Central memory CD8-positive, alpha-beta T cell (primary cell): ENCODE results near the gene SRC.
A peak's percentile ranks its signal among the peaks of the same experiment; 100 is the strongest.

Experiments
- ATAC-seq: fragments of 150-1000 bp; cut with Tn5 transposase; replicated peaks from 2 replicates; pipeline ENCODE4 v1.10.0; 2022; ENCODE audit warnings: mild to moderate bottlenecking, moderate FRiP score, moderate number of reproducible peaks; ENCODE audit not compliant: poor library complexity, severe bottlenecking; ENCODE audit errors: extremely low read depth
- DNase-seq, 2 donors: peaks; one replicate each; pipeline ENCODE4 v3.0.0; 2021; ENCODE audit warnings: low spot score in 2 of 2
- H3K27ac Mint-ChIP-seq: one replicate; pipeline ENCODE4 v1.8.0; 2022; ENCODE audit warnings: low read depth, mild to moderate bottlenecking, moderate library complexity, mixed read lengths
- H3K27me3 Mint-ChIP-seq: one replicate; pipeline ENCODE4 v1.8.0; 2022; ENCODE audit warnings: mixed read lengths
- H3K36me3 Mint-ChIP-seq: one replicate; pipeline ENCODE4 v1.8.0; 2022; ENCODE audit warnings: mild to moderate bottlenecking, moderate library complexity, mixed read lengths; ENCODE audit not compliant: insufficient read depth
- H3K4me1 Mint-ChIP-seq: one replicate; pipeline ENCODE4 v1.8.0; 2022; ENCODE audit warnings: mixed read lengths
- H3K4me3 Mint-ChIP-seq: one replicate; pipeline ENCODE4 v1.8.0; 2022; ENCODE audit warnings: mild to moderate bottlenecking, moderate library complexity, mixed read lengths
- H3K9me3 Mint-ChIP-seq: one replicate; pipeline ENCODE4 v1.8.0; 2022; ENCODE audit warnings: mixed read lengths

SRC gene

GRCh38 chr20:37359836-37360235 is 13.9 kb downstream of the SRC start:
- DNase-seq: no peak
- no peaks in the 10 kb centered on the region for H3K9me3 Mint-ChIP-seq

GRCh38 chr20:37360391-37361115 is 14.6 kb downstream of the SRC start:
- Mint-ChIP-seq H3K9me3 (no peaks in the 10 kb centered on the region), H3K4me3 (no peak overlapping the region), H3K36me3 (peaks cover 2% of the 10 kb centered on the region), H3K27ac (no peak overlapping the region), H3K27me3 (no peaks in the 10 kb centered on the region), H3K4me1 (peaks cover 20% of the 10 kb centered on the region)
- DNase-seq (no peak), ATAC-seq (no peak)

More at GRCh38 chr20:37359836-37360235, 13.9 kb downstream of the SRC start:
- ATAC-seq: no peak
- H3K27me3 Mint-ChIP-seq: no peaks in the 10 kb centered on the region
- no peak overlapping the region for H3K4me3 Mint-ChIP-seq
- no peak overlapping the region for H3K27ac Mint-ChIP-seq
- H3K36me3 Mint-ChIP-seq: no peaks in the 10 kb centered on the region
- H3K4me1 Mint-ChIP-seq: peaks cover 23% of the 10 kb centered on the region

- peaks cover 12% of the 10 kb centered on the region for H3K4me1 Mint-ChIP-seq
- H3K27ac Mint-ChIP-seq: no peak overlapping the region
- H3K27me3 Mint-ChIP-seq: no peaks in the 10 kb centered on the region
- DNase-seq: no peak
- no peaks in the 10 kb centered on the region for H3K9me3 Mint-ChIP-seq
- H3K4me3 Mint-ChIP-seq: no peak overlapping the region
- ATAC-seq: no peak
- peaks cover 2% of the 10 kb centered on the region for H3K36me3 Mint-ChIP-seq
Observed at GRCh38 chr20:37361336-37361735, 15.4 kb downstream of the SRC start.

GRCh38 chr20:37362231-37362792 is 16.4 kb downstream of the SRC start:
- Mint-ChIP-seq H3K4me1 (peaks cover 10% of the 10 kb centered on the region), H3K27me3 (no peaks in the 10 kb centered on the region), H3K27ac (peak overlapping the region; percentile 67), H3K4me3 (no peak overlapping the region), H3K9me3 (no peaks in the 10 kb centered on the region), H3K36me3 (peaks cover 2% of the 10 kb centered on the region)
- no peak for DNase-seq
- no peak for ATAC-seq

GRCh38 chr20:37362821-37363220 is 16.9 kb downstream of the SRC start:
- DNase-seq (no peak), ATAC-seq (no peak)
- H3K4me3 Mint-ChIP-seq: no peak overlapping the region
- H3K4me1 Mint-ChIP-seq: peaks cover 5% of the 10 kb centered on the region
- H3K27ac Mint-ChIP-seq: peak overlapping the region; percentile 67
- peaks cover 2% of the 10 kb centered on the region for H3K36me3 Mint-ChIP-seq
- no peaks in the 10 kb centered on the region for H3K27me3 Mint-ChIP-seq
- H3K9me3 Mint-ChIP-seq: no peaks in the 10 kb centered on the region

- DNase-seq (no peak), ATAC-seq (no peak)
- peaks cover 2% of the 10 kb centered on the region for H3K36me3 Mint-ChIP-seq
- no peak overlapping the region for H3K4me3 Mint-ChIP-seq
- H3K27ac Mint-ChIP-seq: no peak overlapping the region
- no peaks in the 10 kb centered on the region for H3K9me3 Mint-ChIP-seq
- H3K27me3 Mint-ChIP-seq: no peaks in the 10 kb centered on the region
- H3K4me1 Mint-ChIP-seq: peaks cover 5% of the 10 kb centered on the region
Observed at GRCh38 chr20:37363221-37364012, 17.5 kb downstream of the SRC start.

- Mint-ChIP-seq H3K36me3 (peaks cover 2% of the 10 kb centered on the region), H3K9me3 (no peaks in the 10 kb centered on the region), H3K27ac (peak overlapping the region; percentile 26), H3K4me3 (no peak overlapping the region), H3K4me1 (no peaks in the 10 kb centered on the region), H3K27me3 (no peaks in the 10 kb centered on the region)
- ATAC-seq (no peak), DNase-seq (no peak)
Observed at GRCh38 chr20:37364013-37364926, 18.3 kb downstream of the SRC start.

- no peak for ATAC-seq
- Mint-ChIP-seq H3K4me3 (no peak overlapping the region), H3K27me3 (no peaks in the 10 kb centered on the region), H3K36me3 (peaks cover 2% of the 10 kb centered on the region), H3K4me1 (no peaks in the 10 kb centered on the region), H3K9me3 (no peaks in the 10 kb centered on the region), H3K27ac (peak overlapping the region; percentile 26)
- no peak for DNase-seq
Observed at GRCh38 chr20:37364927-37365272, 19.0 kb downstream of the SRC start.

GRCh38 chr20:37365760-37366638 is 20.1 kb downstream of the SRC start:
- Mint-ChIP-seq H3K27ac (no peak overlapping the region), H3K27me3 (no peaks in the 10 kb centered on the region), H3K4me3 (no peak overlapping the region), H3K9me3 (no peaks in the 10 kb centered on the region), H3K4me1 (no peaks in the 10 kb centered on the region), H3K36me3 (peaks cover 2% of the 10 kb centered on the region)
- ATAC-seq (no peak), DNase-seq (no peak)

- H3K4me1 Mint-ChIP-seq: no peaks in the 10 kb centered on the region
- H3K9me3 Mint-ChIP-seq: no peaks in the 10 kb centered on the region
- no peak overlapping the region for H3K4me3 Mint-ChIP-seq
- DNase-seq: no peak
- no peak overlapping the region for H3K27ac Mint-ChIP-seq
- H3K36me3 Mint-ChIP-seq: peaks cover 2% of the 10 kb centered on the region
- no peak for ATAC-seq
- H3K27me3 Mint-ChIP-seq: no peaks in the 10 kb centered on the region
Observed at GRCh38 chr20:37366743-37367142, 20.8 kb downstream of the SRC start.

- no peak overlapping the region for H3K4me3 Mint-ChIP-seq
- peak overlapping the region; percentile 67 for H3K27ac Mint-ChIP-seq
- H3K9me3 Mint-ChIP-seq: no peaks in the 10 kb centered on the region
- DNase-seq: no peak
- no peaks in the 10 kb centered on the region for H3K4me1 Mint-ChIP-seq
- H3K27me3 Mint-ChIP-seq: no peaks in the 10 kb centered on the region
- no peak for ATAC-seq
- H3K36me3 Mint-ChIP-seq: peaks cover 2% of the 10 kb centered on the region
Observed at GRCh38 chr20:37369846-37370245, 23.9 kb downstream of the SRC start.
